T-cell (primary cell): ENCODE data around the gene HMGN3. TPM values are rescaled to one million over a fixed set of nuclear protein-coding genes. Genes with fewer than 3 reads are reported as not detected.

Experiments
- ATAC-seq, 4 experiments: fragments of 200-7000 bp in 3 of 4; fragments of 150-1000 bp in 1 of 4; cut with Tn5 transposase; replicated peaks in 1 of 4; 1 replicate in 3 of 4; 2 replicates in 1 of 4; pipeline ENCODE4 v1.10.0; 2021; ENCODE audit warnings: moderate library complexity in 3 of 4, mild to moderate bottlenecking in 2 of 4, moderate number of reproducible peaks in 1 of 4
- CTCF ChIA-PET, 2 donors: fragments of 300-600 bp; sonication (Branson Sonifier 250); formaldehyde crosslinking; loops; one replicate each; lab custom pipeline; 2022; ENCODE audit warnings: antibody characterized with exemption in 2 of 2; lab: Charles Lee
- POLR2A ChIA-PET, 2 donors: fragments of 300-600 bp; sonication (Branson Sonifier 250); formaldehyde crosslinking; loops; one replicate each; lab custom pipeline; 2022; ENCODE audit warnings: antibody characterized with exemption in 2 of 2; lab: Charles Lee
- DNase-seq, 35 experiments: peaks; one replicate each; pipeline versions ENCODE4 v3.0.0 to v3.0.0-alpha.2; 2013 to 2023
- H3K27ac ChIP-seq: one replicate; pipeline ENCODE4 v1.5.1; 2013; ENCODE audit warnings: low read length
- H3K27me3 ChIP-seq, 2 experiments: replicated peaks in 1 of 2; 1 replicate in 1 of 2; 2 replicates in 1 of 2; pipeline versions ENCODE4 v1.6.1 to v1.7.0; 2013; ENCODE audit warnings: low read length in 1 of 2, mixed read lengths in 1 of 2; ENCODE audit not compliant: control insufficient read depth in 2 of 2, insufficient read depth in 2 of 2; ENCODE audit errors: extremely low read depth in 1 of 2
- H3K36me3 ChIP-seq, 2 donors: 1 replicate in 1 of 2; 2 replicates in 1 of 2; pipeline versions ENCODE4 v1.6.1 to v1.7.0; 2013; ENCODE audit warnings: low read length in 1 of 2; ENCODE audit not compliant: control insufficient read depth in 2 of 2, insufficient read depth in 1 of 2; ENCODE audit errors: extremely low read depth in 1 of 2
- H3K4me1 ChIP-seq, 2 experiments: 1 replicate in 1 of 2; 2 replicates in 1 of 2; pipeline versions ENCODE4 v1.6.1 to v1.7.0; 2013; ENCODE audit warnings: low read length in 2 of 2, mixed read lengths in 1 of 2; ENCODE audit not compliant: insufficient read depth in 2 of 2, control insufficient read depth in 1 of 2; ENCODE audit errors: extremely low read depth in 1 of 2
- H3K4me3 ChIP-seq, 2 donors: 1 replicate in 1 of 2; 2 replicates in 1 of 2; pipeline versions ENCODE4 v1.5.1 to v1.7.0; 2013; ENCODE audit warnings: mild to moderate bottlenecking in 2 of 2, low read length in 1 of 2, moderate library complexity in 1 of 2; ENCODE audit not compliant: control insufficient read depth in 1 of 2; ENCODE audit errors: extremely low read depth in 1 of 2
- H3K9me3 ChIP-seq: 2 replicates; pipeline ENCODE4 v1.7.0; 2013
- H3K27ac Mint-ChIP-seq, 2 donors: one replicate each; pipeline ENCODE4 v1.8.0; 2020 to 2021; ENCODE audit warnings: mild to moderate bottlenecking in 2 of 2, mixed read lengths in 2 of 2
- H3K27me3 Mint-ChIP-seq, 2 donors: one replicate each; pipeline ENCODE4 v1.8.0; 2021 to 2022; ENCODE audit warnings: mixed read lengths in 2 of 2
- H3K36me3 Mint-ChIP-seq: one replicate; pipeline ENCODE4 v1.8.0; 2021; ENCODE audit warnings: mixed read lengths
- H3K4me1 Mint-ChIP-seq, 3 donors: one replicate each; pipeline ENCODE4 v1.8.0; 2020 to 2022; ENCODE audit warnings: mixed read lengths in 3 of 3, mild to moderate bottlenecking in 1 of 3
- H3K4me3 Mint-ChIP-seq, 3 donors: one replicate each; pipeline ENCODE4 v1.8.0; 2020 to 2022; ENCODE audit warnings: mild to moderate bottlenecking in 3 of 3, mixed read lengths in 3 of 3, moderate library complexity in 3 of 3
- H3K9me3 Mint-ChIP-seq, 3 donors: one replicate each; pipeline ENCODE4 v1.8.0; 2020 to 2022; ENCODE audit warnings: mixed read lengths in 3 of 3
- WGBS: methylation state at CpG from one replicate; pipeline ENCODE4 v1.1.5; 2013; ENCODE audit warnings: missing lambda C conversion rate; ENCODE audit not compliant: insufficient coverage; 5-methylcytosine and 5-hydroxymethylcytosine counted together
- total RNA-seq, 35 experiments: library from RNA in 6 of 35; stranded (reverse) in 6 of 35; fragments of 120-200 nt in 1 of 35; gene quantifications; one replicate each; pipeline versions ENCODE4 v1.2.1 to v1.2.4 and lab custom pipeline; 2013 to 2026

The HMGN3 gene
- total RNA-seq, 5 donors from 2014 or later (not counting 1 experiment from before 2014, with no cell fraction given) = 27.1 to 39.9 (median 35.8) TPM

- CTCF ChIA-PET = no interaction called here
- Histone ChIP-seq H3K4me1 (no peaks in the 10 kb centered on the region), H3K4me3 (no peak overlapping the region), H3K9me3 (peaks cover 3% of the 10 kb centered on the region), H3K27ac (no peak overlapping the region), H3K27me3 (no peaks in the 10 kb centered on the region), H3K36me3 (no peaks in the 10 kb centered on the region)
- peaks cover 5 to 8% (median 8%) of the 10 kb centered on the region in 3 donors for H3K9me3 Mint-ChIP-seq
- POLR2A ChIA-PET = no interaction called here
- 79% methylated on average over 2 of the region's 5 CpGs for WGBS
- no peak for DNase-seq
- ATAC-seq = no peak
- H3K4me1 Mint-ChIP-seq = no peaks in the 10 kb centered on the region
- H3K27me3 Mint-ChIP-seq = peaks cover 4 to 5% of the 10 kb centered on the region in 2 donors
- no peak overlapping the region for H3K4me3 Mint-ChIP-seq
- H3K36me3 Mint-ChIP-seq = no peaks in the 10 kb centered on the region
- H3K27ac Mint-ChIP-seq = no peak overlapping the region
Observed at GRCh38 chr6:79186564-79186963, 47.9 kb downstream of the HMGN3 start.

DNA sequence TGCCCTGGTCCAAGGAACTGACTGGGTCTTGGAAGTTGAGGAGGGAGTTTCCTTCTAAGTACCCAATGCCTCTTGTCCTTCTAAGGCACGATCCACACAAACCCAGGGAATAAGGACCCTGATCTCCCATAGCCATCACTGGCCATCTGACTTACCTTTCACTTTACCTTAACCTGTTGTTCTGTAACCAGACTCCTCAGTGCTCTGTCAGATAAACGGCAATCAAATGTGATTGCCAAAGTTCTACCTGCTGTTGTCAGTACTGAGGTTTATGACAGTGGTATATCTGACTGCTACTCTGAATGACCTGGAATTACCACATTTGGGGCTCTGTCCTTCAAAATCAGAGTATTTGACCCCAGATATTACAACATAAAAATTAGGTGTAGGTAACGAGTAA is 49.8 kb downstream of the HMGN3 start:
- no peak overlapping the region for H3K4me3 ChIP-seq
- no peaks in the 10 kb centered on the region for H3K4me1 Mint-ChIP-seq
- no peak overlapping the region for H3K27ac ChIP-seq
- no peaks in the 10 kb centered on the region for H3K4me1 ChIP-seq
- no peaks in the 10 kb centered on the region for H3K36me3 ChIP-seq
- no peaks in the 10 kb centered on the region for H3K9me3 ChIP-seq
- POLR2A ChIA-PET = no interaction called here
- H3K27me3 ChIP-seq = no peaks in the 10 kb centered on the region
- no CpG with 5 or more reads among the region's 3 CpGs for WGBS
- DNase-seq (no peak), ATAC-seq (no peak)
- no peaks in the 10 kb centered on the region for H3K9me3 Mint-ChIP-seq
- CTCF ChIA-PET = interaction anchor here in 1 of 2 donors (0.6 kb wide), 1 partner anchor 337 kb away, joined by 3 read pairs; no protein-coding TSS in a partner anchor
- H3K4me3 Mint-ChIP-seq = no peak overlapping the region
- no peak overlapping the region for H3K27ac Mint-ChIP-seq
- no peaks in the 10 kb centered on the region for H3K36me3 Mint-ChIP-seq
- peaks cover 0 to 5% of the 10 kb centered on the region in 2 donors for H3K27me3 Mint-ChIP-seq

DNA sequence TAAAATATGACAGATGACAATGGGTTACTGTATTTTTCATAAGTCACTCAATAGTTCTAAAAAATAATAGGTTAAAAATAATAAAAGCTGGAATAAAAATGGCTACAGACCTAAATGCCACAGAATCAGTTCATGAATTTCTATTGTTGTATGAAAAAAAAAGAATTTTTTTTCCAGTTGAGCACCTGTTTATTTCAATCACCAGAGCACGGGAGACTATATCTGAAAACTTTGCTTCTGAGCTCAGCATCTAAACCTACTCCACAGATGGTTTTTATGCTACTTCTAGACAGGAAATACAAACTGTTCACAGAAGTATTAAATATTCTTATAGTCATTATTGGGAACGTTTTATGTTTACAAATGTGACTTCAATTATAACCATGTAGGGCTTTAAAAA is 50.4 kb downstream of the HMGN3 start:
- Mint-ChIP-seq H3K27ac (no peak overlapping the region), H3K9me3 (no peaks in the 10 kb centered on the region), H3K4me3 (no peak overlapping the region), H3K4me1 (no peaks in the 10 kb centered on the region), H3K36me3 (no peaks in the 10 kb centered on the region), H3K27me3 (peaks cover 3 to 5% of the 10 kb centered on the region in 2 donors)
- Histone ChIP-seq H3K36me3 (no peaks in the 10 kb centered on the region), H3K9me3 (no peaks in the 10 kb centered on the region), H3K27ac (no peak overlapping the region), H3K4me1 (no peaks in the 10 kb centered on the region), H3K27me3 (no peaks in the 10 kb centered on the region), H3K4me3 (no peak overlapping the region)
- WGBS = no CpG with 5 or more reads among the region's 2 CpGs
- ChIA-PET CTCF (no interaction called here), POLR2A (no interaction called here)
- ATAC-seq (no peak), DNase-seq (no peak)

- POLR2A ChIA-PET = no interaction called here
- CTCF ChIA-PET = no interaction called here
Observed at GRCh38 chr6:79180052-79180451, 54.4 kb downstream of the HMGN3 start.

GRCh38 chr6:79173378-79173777 is 61.1 kb downstream of the HMGN3 start:
- no peak overlapping the region for H3K27ac Mint-ChIP-seq
- Histone ChIP-seq H3K27ac (no peak overlapping the region), H3K4me3 (no peak overlapping the region), H3K4me1 (no peaks in the 10 kb centered on the region), H3K36me3 (no peaks in the 10 kb centered on the region), H3K27me3 (no peaks in the 10 kb centered on the region), H3K9me3 (no peaks in the 10 kb centered on the region)
- DNase-seq = no peak
- peaks cover 0 to 7% of the 10 kb centered on the region in 2 donors for H3K27me3 Mint-ChIP-seq
- no peak for ATAC-seq
- no peaks in the 10 kb centered on the region for H3K4me1 Mint-ChIP-seq
- H3K4me3 Mint-ChIP-seq = no peak overlapping the region
- ChIA-PET POLR2A (no interaction called here), CTCF (no interaction called here)
- H3K36me3 Mint-ChIP-seq = no peaks in the 10 kb centered on the region
- peaks cover 0 to 6% (median 5%) of the 10 kb centered on the region in 3 donors for H3K9me3 Mint-ChIP-seq

More at GRCh38 chr6:79180052-79180451, 54.4 kb downstream of the HMGN3 start:
- no peaks in the 10 kb centered on the region for H3K9me3 ChIP-seq
- H3K4me3 ChIP-seq = no peak overlapping the region
- DNase-seq (no peak), ATAC-seq (no peak)
- no peaks in the 10 kb centered on the region for H3K36me3 ChIP-seq
- H3K36me3 Mint-ChIP-seq = no peaks in the 10 kb centered on the region
- no peaks in the 10 kb centered on the region for H3K4me1 ChIP-seq
- no peaks in the 10 kb centered on the region for H3K27me3 ChIP-seq
- peaks cover 0 to 10% of the 10 kb centered on the region in 2 donors for H3K27me3 Mint-ChIP-seq
- H3K9me3 Mint-ChIP-seq = peaks cover 0 to 6% (median 5%) of the 10 kb centered on the region in 3 donors
- 80% methylated on average over 1 of the region's 2 CpGs for WGBS
- no peak overlapping the region for H3K27ac Mint-ChIP-seq
- H3K27ac ChIP-seq = no peak overlapping the region
- H3K4me3 Mint-ChIP-seq = no peak overlapping the region
- H3K4me1 Mint-ChIP-seq = no peaks in the 10 kb centered on the region

GRCh38 chr6:79170959-79171358 is 63.5 kb downstream of the HMGN3 start:
- ATAC-seq (no peak), DNase-seq (no peak)
- Histone ChIP-seq H3K27me3 (no peaks in the 10 kb centered on the region), H3K4me3 (no peak overlapping the region), H3K36me3 (no peaks in the 10 kb centered on the region), H3K9me3 (no peaks in the 10 kb centered on the region), H3K27ac (no peak overlapping the region), H3K4me1 (no peaks in the 10 kb centered on the region)
- no peak overlapping the region for H3K4me3 Mint-ChIP-seq
- peaks cover 0 to 2% (median 0%) of the 10 kb centered on the region in 3 donors for H3K9me3 Mint-ChIP-seq
- no peak overlapping the region for H3K27ac Mint-ChIP-seq
- POLR2A ChIA-PET = no interaction called here
- CTCF ChIA-PET = no interaction called here
- no peaks in the 10 kb centered on the region for H3K27me3 Mint-ChIP-seq
- WGBS = no CpG with 5 or more reads among the region's 3 CpGs
- no peaks in the 10 kb centered on the region for H3K4me1 Mint-ChIP-seq
- no peaks in the 10 kb centered on the region for H3K36me3 Mint-ChIP-seq

- no peaks in the 10 kb centered on the region for H3K4me1 ChIP-seq
- H3K27me3 ChIP-seq = no peaks in the 10 kb centered on the region
- no peak overlapping the region for H3K27ac ChIP-seq
- ChIA-PET POLR2A (no interaction called here), CTCF (no interaction called here)
- ATAC-seq (no peak), DNase-seq (no peak)
- H3K27ac Mint-ChIP-seq = no peak overlapping the region
- no CpG with 5 or more reads among the region's 5 CpGs for WGBS
- no peaks in the 10 kb centered on the region for H3K36me3 Mint-ChIP-seq
- H3K4me1 Mint-ChIP-seq = no peaks in the 10 kb centered on the region
- no peaks in the 10 kb centered on the region for H3K9me3 ChIP-seq
- H3K4me3 ChIP-seq = no peak overlapping the region
- no peaks in the 10 kb centered on the region for H3K27me3 Mint-ChIP-seq
- no peaks in the 10 kb centered on the region for H3K9me3 Mint-ChIP-seq
- no peaks in the 10 kb centered on the region for H3K36me3 ChIP-seq
- no peak overlapping the region for H3K4me3 Mint-ChIP-seq
Observed at GRCh38 chr6:79170431-79170830, 64.1 kb downstream of the HMGN3 start.
